ENCODE measurements around the gene PELI2. TPM values are rescaled to one million over a fixed set of nuclear protein-coding genes. Genes with fewer than 3 reads are reported as not detected.

The PELI2 gene
- total RNA-seq, 2 donors from 2014 or later: 9.8 to 13.9 TPM

DNA sequence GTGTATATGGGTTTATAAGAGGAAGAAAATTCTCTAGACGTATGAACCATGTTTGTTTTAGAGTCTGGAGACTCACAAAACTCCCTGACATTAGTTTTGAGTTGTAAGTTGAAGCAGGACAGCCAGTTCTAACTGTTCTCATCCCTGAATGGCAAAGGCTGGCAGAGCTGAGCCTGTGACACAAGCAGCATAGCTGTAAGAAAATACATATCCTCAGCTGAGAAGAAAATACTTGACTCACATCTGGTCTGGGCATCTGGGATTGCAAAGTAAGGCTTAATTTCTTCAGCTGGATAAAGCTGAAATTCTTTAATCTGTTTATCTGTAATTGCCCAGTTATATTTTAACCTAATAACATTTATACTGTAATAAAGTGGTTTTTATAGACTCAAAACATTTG, 156.3 kb downstream of the PELI2 start:
- TF ChIP-seq, protein P1, sequence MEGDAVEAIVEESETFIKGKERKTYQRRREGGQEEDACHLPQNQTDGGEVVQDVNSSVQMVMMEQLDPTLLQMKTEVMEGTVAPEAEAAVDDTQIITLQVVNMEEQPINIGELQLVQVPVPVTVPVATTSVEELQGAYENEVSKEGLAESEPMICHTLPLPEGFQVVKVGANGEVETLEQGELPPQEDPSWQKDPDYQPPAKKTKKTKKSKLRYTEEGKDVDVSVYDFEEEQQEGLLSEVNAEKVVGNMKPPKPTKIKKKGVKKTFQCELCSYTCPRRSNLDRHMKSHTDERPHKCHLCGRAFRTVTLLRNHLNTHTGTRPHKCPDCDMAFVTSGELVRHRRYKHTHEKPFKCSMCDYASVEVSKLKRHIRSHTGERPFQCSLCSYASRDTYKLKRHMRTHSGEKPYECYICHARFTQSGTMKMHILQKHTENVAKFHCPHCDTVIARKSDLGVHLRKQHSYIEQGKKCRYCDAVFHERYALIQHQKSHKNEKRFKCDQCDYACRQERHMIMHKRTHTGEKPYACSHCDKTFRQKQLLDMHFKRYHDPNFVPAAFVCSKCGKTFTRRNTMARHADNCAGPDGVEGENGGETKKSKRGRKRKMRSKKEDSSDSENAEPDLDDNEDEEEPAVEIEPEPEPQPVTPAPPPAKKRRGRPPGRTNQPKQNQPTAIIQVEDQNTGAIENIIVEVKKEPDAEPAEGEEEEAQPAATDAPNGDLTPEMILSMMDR (IDR thresholded peaks at IDR 0.05): no peak
- no peak overlapping the region for H3K27ac ChIP-seq

DNA sequence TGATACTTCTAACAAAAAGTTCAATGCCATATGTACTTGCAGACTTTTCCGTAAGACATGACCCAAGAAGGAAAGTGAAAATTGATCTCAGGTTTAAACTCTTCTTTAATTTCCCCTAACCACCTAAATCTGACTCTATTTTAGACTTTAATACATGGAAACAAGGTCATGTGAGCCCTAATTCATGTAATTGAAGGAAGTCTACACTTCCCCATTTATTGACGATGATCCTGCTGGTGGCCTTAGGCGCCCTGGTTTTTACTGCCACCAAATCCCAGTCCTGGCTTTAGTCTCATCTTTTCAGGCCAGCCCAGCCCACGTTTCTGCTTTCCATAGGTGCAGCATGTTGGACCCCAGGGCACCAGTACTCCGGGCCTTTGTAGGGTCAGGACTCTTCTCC, 157.9 kb downstream of the PELI2 start:
- no peaks in the 10 kb centered on the region for H3K27me3 ChIP-seq
- intact Hi-C loops (cut with DNase I): no loop called here
- TF ChIP-seq, protein P1 (IDR thresholded peaks at IDR 0.05): no peak
- no peak overlapping the region for H3K4me3 ChIP-seq
- no peaks in the 10 kb centered on the region for H3K36me3 ChIP-seq
- no peak overlapping the region for H3K27ac ChIP-seq
- no peaks in the 10 kb centered on the region for H3K4me1 ChIP-seq
- DNase-seq: no peak
- no peak overlapping the region for H3K9ac ChIP-seq (ENCODE audit: low read depth in 2 of 2, low read length in 2 of 2)
- no peaks in the 10 kb centered on the region for H3K9me3 ChIP-seq

More for the DNA sequence above, 156.3 kb downstream of the PELI2 start:
- no peaks in the 10 kb centered on the region for H3K36me3 ChIP-seq
- no peaks in the 10 kb centered on the region for H3K9me3 ChIP-seq
- H3K9ac ChIP-seq (ENCODE audit: low read depth in 2 of 2, low read length in 2 of 2): no peak overlapping the region
- H3K4me1 ChIP-seq: no peaks in the 10 kb centered on the region
- intact Hi-C loops (cut with DNase I): no loop called here
- H3K4me3 ChIP-seq: no peak overlapping the region
- DNase-seq: no peak
- H3K27me3 ChIP-seq: no peaks in the 10 kb centered on the region

DNA sequence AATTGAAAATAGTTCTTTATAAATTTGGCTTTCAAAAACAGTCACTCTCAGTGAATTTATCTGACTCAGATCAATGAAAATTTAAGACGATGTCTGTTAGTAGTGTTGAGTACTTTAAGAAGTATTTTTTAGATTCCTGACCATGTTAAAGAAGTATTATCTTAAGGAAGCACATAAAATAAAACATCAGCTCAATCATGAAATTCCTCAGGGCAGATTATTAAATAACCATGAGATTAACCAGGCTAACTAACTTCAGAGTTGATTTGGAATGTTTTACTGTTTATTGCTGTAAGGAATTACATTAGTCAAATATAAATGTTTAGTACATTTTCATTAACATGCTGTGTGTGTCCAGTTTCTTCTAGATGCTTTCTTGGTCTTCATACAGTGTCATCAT, 160.2 kb downstream of the PELI2 start:
- Histone ChIP-seq H3K27me3 (no peaks in the 10 kb centered on the region), H3K36me3 (no peaks in the 10 kb centered on the region), H3K9ac (ENCODE audit: low read depth in 2 of 2, low read length in 2 of 2) (no peak overlapping the region), H3K27ac (no peak overlapping the region), H3K4me3 (no peak overlapping the region), H3K9me3 (no peaks in the 10 kb centered on the region), H3K4me1 (no peaks in the 10 kb centered on the region)
- TF ChIP-seq, protein P1 (IDR thresholded peaks at IDR 0.05): no peak
- DNase-seq: no peak
- intact Hi-C loops (cut with DNase I): no loop called here

DNA sequence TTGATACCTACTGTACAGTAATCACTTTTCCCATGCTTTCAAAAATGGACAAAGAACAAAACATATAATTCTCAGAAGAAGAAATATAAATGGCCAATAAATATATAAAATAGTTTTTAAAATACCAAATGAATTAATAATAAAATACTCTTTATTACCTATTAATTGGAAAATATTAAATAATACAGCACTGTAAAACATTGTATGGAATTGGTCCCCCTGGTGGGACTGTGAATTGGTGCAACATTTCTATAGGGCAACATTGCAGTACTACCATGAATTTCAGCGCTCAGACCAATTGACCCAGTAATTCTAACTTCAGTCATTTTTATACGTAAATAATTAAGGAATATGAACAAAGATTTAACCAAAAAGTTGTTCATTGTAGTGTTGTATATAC, 162.6 kb downstream of the PELI2 start:
- H3K9me3 ChIP-seq: no peaks in the 10 kb centered on the region
- no peak overlapping the region for H3K4me3 ChIP-seq
- H3K4me1 ChIP-seq: no peaks in the 10 kb centered on the region
- H3K9ac ChIP-seq (ENCODE audit: low read depth in 2 of 2, low read length in 2 of 2): no peak overlapping the region
- H3K36me3 ChIP-seq: no peaks in the 10 kb centered on the region
- H3K27ac ChIP-seq: no peak overlapping the region
- intact Hi-C loops (cut with DNase I): no loop called here
- TF ChIP-seq, protein P1 (IDR thresholded peaks at IDR 0.05): no peak
- H3K27me3 ChIP-seq: no peaks in the 10 kb centered on the region
- no peak for DNase-seq

DNA sequence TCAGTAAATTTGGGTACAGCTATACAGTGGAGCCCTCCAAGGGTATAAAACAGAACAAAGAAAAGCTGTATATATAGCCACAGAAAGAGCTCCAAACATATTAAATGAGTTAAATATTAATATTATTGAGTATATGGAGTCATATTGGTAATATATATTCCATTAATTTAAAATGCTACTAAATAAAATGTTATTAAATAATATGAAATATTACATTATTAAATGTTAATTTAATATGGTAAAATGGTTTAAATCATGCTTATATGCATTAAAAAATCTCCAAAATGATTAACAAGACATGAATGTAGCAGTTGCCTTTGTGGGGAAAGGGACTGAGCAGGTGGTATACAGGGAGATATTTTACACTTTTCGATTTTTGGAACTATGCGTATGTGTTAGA, 164.0 kb downstream of the PELI2 start:
- Histone ChIP-seq H3K27ac (no peak overlapping the region), H3K27me3 (no peaks in the 10 kb centered on the region), H3K4me1 (no peaks in the 10 kb centered on the region), H3K9me3 (no peaks in the 10 kb centered on the region), H3K4me3 (no peak overlapping the region), H3K36me3 (no peaks in the 10 kb centered on the region), H3K9ac (ENCODE audit: low read depth in 2 of 2, low read length in 2 of 2) (no peak overlapping the region)
- intact Hi-C loops (cut with DNase I): no loop called here
- no peak for DNase-seq
- TF ChIP-seq, protein P1 (IDR thresholded peaks at IDR 0.05): no peak

DNA sequence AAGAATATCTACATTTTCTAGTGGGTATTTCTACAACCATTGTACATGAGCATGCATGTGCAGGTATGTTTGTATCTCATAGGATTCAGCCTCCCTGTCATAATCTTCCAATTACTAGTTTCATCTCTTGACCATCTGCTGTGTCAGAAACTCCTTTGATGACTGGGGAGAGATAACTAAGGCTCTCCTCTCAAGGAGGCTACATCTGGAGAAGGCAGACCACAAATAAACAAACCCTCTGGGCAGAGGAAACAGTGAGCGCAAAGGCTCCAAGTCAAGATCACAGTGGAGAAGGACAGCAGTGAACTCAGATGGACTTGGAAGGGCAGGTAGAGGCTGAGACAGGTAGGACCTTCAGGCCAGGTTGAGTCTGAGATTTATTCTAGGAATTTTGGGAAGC, 166.4 kb downstream of the PELI2 start:
- intact Hi-C loops (cut with DNase I): no loop called here
- no peaks in the 10 kb centered on the region for H3K36me3 ChIP-seq
- H3K9ac ChIP-seq (ENCODE audit: low read depth in 2 of 2, low read length in 2 of 2): no peak overlapping the region
- no peak for DNase-seq
- no peak overlapping the region for H3K27ac ChIP-seq
- no peaks in the 10 kb centered on the region for H3K4me1 ChIP-seq
- TF ChIP-seq, protein P1 (IDR thresholded peaks at IDR 0.05): no peak
- no peaks in the 10 kb centered on the region for H3K9me3 ChIP-seq
- no peaks in the 10 kb centered on the region for H3K27me3 ChIP-seq
- no peak overlapping the region for H3K4me3 ChIP-seq
